HepG2 (cell line): ENCODE data around the gene IL10RA. TPM values are rescaled to one million over a fixed set of nuclear protein-coding genes. Genes with fewer than 3 reads are reported as not detected.

Source experiments
- ATAC-seq: fragments of 200-7000 bp; cut with Tn5 transposase; 3 replicates; pipeline ENCODE4 v1.9.1; 2020; ENCODE audit warnings: mild to moderate bottlenecking, moderate library complexity
- BruUV-seq: library from RNA; stranded (reverse); fragments of 400-500 nt; replicated peaks from 2 replicates; lab custom pipeline; 2021; lab: Mats Ljungman, UMichigan
- CTCF ChIA-PET: fragments of 300-600 bp; formaldehyde crosslinking; extraction: SDS; loops from one replicate; lab custom pipeline; 2021; ENCODE audit warnings: low total read pairs, inconsistent platforms, low intra/inter-chr PET ratio; lab: Yijun Ruan, JAX
- POLR2A ChIA-PET: fragments of 350-600 bp; sonication (Branson Sonifier 250); formaldehyde crosslinking; loops from one replicate; lab custom pipeline; 2020; ENCODE audit warnings: antibody characterized with exemption, inconsistent platforms; lab: Yijun Ruan, JAX
- DNase-seq: peaks from one replicate; pipeline ENCODE4 v3.0.0-alpha.2; 2015; ENCODE audit warnings: low spot score
- FAIRE-seq: peaks from 3 replicates; lab custom pipeline; 2011; peaks lifted over from hg19 to GRCh38; lab: Jason Lieb, UNC
- H2AFZ ChIP-seq: one replicate; pipeline ENCODE4 v1.6.1; 2011; ENCODE audit warnings: low read length, inconsistent platforms
- H3K27ac ChIP-seq: fragments of 300-600 bp; 3 replicates; pipeline ENCODE4 v1.8.0; 2011; ENCODE audit warnings: mixed run types, mild to moderate bottlenecking, mixed read lengths, low read length, inconsistent platforms; ENCODE audit not compliant: insufficient read depth; ENCODE audit errors: extremely low read length
- H3K27me3 ChIP-seq, 2 experiments: fragments of 200-600 bp in 1 of 2; 2 replicates in 1 of 2; 3 replicates in 1 of 2; pipeline versions ENCODE4 v1.6.0 to v1.8.0; 2011; ENCODE audit warnings: low read length in 2 of 2, mild to moderate bottlenecking in 2 of 2, moderate library complexity in 2 of 2, inconsistent platforms in 1 of 2; ENCODE audit not compliant: insufficient read depth in 2 of 2, control insufficient read depth in 1 of 2
- H3K36me3 ChIP-seq, 2 experiments: fragments of 200-600 bp in 1 of 2; replicated peaks in 1 of 2; 2 replicates in 1 of 2; 3 replicates in 1 of 2; pipeline versions ENCODE4 v1.5.1 to v1.8.0; 2011; ENCODE audit warnings: low read length in 2 of 2, inconsistent platforms in 1 of 2; ENCODE audit not compliant: insufficient read depth in 2 of 2, control insufficient read depth in 1 of 2
- H3K4me1 ChIP-seq: 2 replicates; pipeline ENCODE4 v1.5.1; 2012; ENCODE audit warnings: low read length, inconsistent platforms; ENCODE audit not compliant: insufficient read depth
- H3K4me2 ChIP-seq: 2 replicates; pipeline ENCODE4 v1.6.0; 2011; ENCODE audit warnings: low read depth, low read length, inconsistent platforms
- H3K4me3 ChIP-seq, 3 experiments: fragments of 200-600 bp in 1 of 3; sonication (generic), shearing (Covaris generic) in 1 of 3; replicated peaks in 1 of 3; 2 replicates each; pipeline ENCODE4 v1.5.1; 2011 to 2016; ENCODE audit warnings: low read length in 3 of 3, inconsistent platforms in 2 of 3, low read depth in 2 of 3, mild to moderate bottlenecking in 2 of 3, control low read depth in 1 of 3, mixed read lengths in 1 of 3; ENCODE audit not compliant: insufficient read depth in 1 of 3
- H3K79me2 ChIP-seq: one replicate; pipeline ENCODE4 v1.6.1; 2011; ENCODE audit warnings: low read length, inconsistent platforms; ENCODE audit not compliant: insufficient read depth
- H3K9ac ChIP-seq: 2 replicates; pipeline ENCODE4 v1.6.0; 2011; ENCODE audit warnings: mild to moderate bottlenecking, low read depth, low read length, inconsistent platforms; ENCODE audit not compliant: insufficient read depth
- H3K9me3 ChIP-seq: 2 replicates; pipeline ENCODE4 v1.5.1; 2012; ENCODE audit warnings: mild to moderate bottlenecking, low read length
- H4K20me1 ChIP-seq: 2 replicates; pipeline ENCODE4 v1.6.0; 2011; ENCODE audit warnings: inconsistent platforms, mild to moderate bottlenecking, low read length, moderate library complexity; ENCODE audit not compliant: insufficient read depth
- ARHGAP35 ChIP-seq: sonication (generic); formaldehyde crosslinking; IDR thresholded peaks from 2 replicates; pipeline ENCODE4 v1.9.0; 2022; ENCODE audit warnings: mild to moderate bottlenecking, inconsistent platforms, moderate library complexity, missing genetic modification reagents, borderline replicate concordance
- CREB1 ChIP-seq, 2 experiments: fragments of 450-650 bp in 1 of 2; IDR thresholded peaks; 2 replicates each; pipeline ENCODE4 v1.6.1; 2016 to 2017; ENCODE audit warnings: control low read depth in 1 of 2, mild to moderate bottlenecking in 1 of 2, missing compliant biosample characterization in 1 of 2, missing genetic modification characterization in 1 of 2
- IRX3 ChIP-seq: sonication (generic); formaldehyde crosslinking; IDR thresholded peaks from 2 replicates; pipeline ENCODE4 v1.8.1; 2023; ENCODE audit warnings: mild to moderate bottlenecking, low read depth, missing genetic modification reagents, borderline replicate concordance
- KDM4B ChIP-seq: sonication (generic); formaldehyde crosslinking; IDR thresholded peaks from 2 replicates; pipeline ENCODE4 v1.4.0; 2020; ENCODE audit warnings: missing genetic modification reagents
- SALL2 ChIP-seq: sonication (generic); formaldehyde crosslinking; IDR thresholded peaks from 2 replicates; pipeline ENCODE4 v1.8.1; 2023; ENCODE audit warnings: mild to moderate bottlenecking, missing genetic modification reagents, inconsistent platforms
- SRY ChIP-seq: sonication (generic); formaldehyde crosslinking; IDR thresholded peaks from 2 replicates; pipeline ENCODE4 v1.8.0; 2022; ENCODE audit warnings: mild to moderate bottlenecking, missing genetic modification reagents
- ZNF75D ChIP-seq: sonication (generic); formaldehyde crosslinking; IDR thresholded peaks from 2 replicates; pipeline ENCODE4 v1.8.1; 2023; ENCODE audit warnings: missing genetic modification reagents, mild to moderate bottlenecking, borderline replicate concordance
- ZNF788 ChIP-seq: sonication (generic); formaldehyde crosslinking; IDR thresholded peaks from 2 replicates; pipeline ENCODE4 v1.5.0; 2020; ENCODE audit warnings: mild to moderate bottlenecking, missing genetic modification reagents, borderline replicate concordance
- WGBS: methylation state at CpG from one replicate; pipeline ENCODE4 v1.1.6; 2017; ENCODE audit warnings: low lambda C conversion rate; 5-methylcytosine and 5-hydroxymethylcytosine counted together
- in situ Hi-C: cut with HindIII; loops from 2 replicates; pipeline ENCODE4 v1.10.0; 2017; ENCODE audit warnings: low pct_unique_long_range_greater_than_20kb; ENCODE audit not compliant: extremely low pct_ligation_motif_present
- intact Hi-C: fragments of 100-400 bp; cut with micrococcal nuclease; formaldehyde crosslinking; loops from one replicate; pipeline ENCODE4 v1.10.0; 2022; ENCODE audit not compliant: unreplicated experiment
- polyA plus RNA-seq, 8 experiments: library from polyadenylated mRNA; depleted of rRNA in 3 of 8; stranded (reverse) in 7 of 8; unstranded in 1 of 8; fragments of >200 nt; fragmentation: Illumina TruSeq in 4 of 8; extraction: Trizol in 4 of 8; gene quantifications; 2 replicates each; pipeline versions ENCODE4 v1.2.1 to v1.2.3, GENCODE V29; 2011 to 2016; ENCODE audit warnings: low read depth in 4 of 8, missing spikeins in 1 of 8, mixed read lengths in 1 of 8; ENCODE audit not compliant: insufficient read depth in 1 of 8
- total RNA-seq, 5 experiments: library from RNA; depleted of rRNA; stranded (reverse); fragments of >200 nt; fragmentation: Illumina TruSeq; extraction: Trizol; gene quantifications; 2 replicates each; pipeline ENCODE4 v1.2.3, GENCODE V29; 2016; ENCODE audit warnings: low read depth in 1 of 5

The IL10RA gene
- total and polyA plus RNA-seq, 2 of the 13 experiments (the other 11 are each of a cell fraction or from before 2014, with no cell fraction given) = not detected

DNA sequence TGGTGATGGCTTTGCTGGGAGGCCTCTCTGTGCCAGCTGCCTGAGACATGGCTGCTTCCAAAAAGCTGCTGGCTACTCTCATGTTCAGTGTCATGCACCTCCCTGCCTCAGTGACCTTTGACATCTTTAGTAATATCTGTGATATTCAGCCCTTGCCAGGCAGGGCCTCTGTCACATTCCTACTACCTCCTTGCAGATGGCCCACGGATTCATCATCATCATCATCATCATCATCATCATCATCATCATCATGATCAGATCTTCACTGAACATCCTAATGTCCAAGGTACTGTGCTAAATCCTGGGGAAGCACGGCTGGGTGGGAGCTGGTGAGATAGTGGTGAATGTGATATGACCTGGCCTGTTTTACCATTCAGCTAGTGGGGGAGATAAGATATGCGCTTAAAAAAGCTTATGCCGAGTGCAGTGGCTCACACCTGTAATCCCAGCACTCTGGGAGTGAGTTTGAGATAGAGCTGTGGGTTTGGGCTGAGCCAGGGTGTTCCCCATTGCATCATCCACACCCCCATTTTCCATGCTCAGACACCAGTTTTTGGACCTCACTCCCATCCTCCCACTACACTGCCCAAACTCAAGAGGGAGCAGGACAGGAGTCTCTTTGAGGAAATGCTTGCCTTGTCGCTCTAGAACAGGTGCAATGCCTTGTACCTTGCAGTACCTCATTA, 39.9 kb upstream of the IL10RA start:
- Histone ChIP-seq H3K36me3 (no peaks in the 10 kb centered on the region), H3K4me2 (no peak overlapping the region), H3K4me1 (no peaks in the 10 kb centered on the region), H3K79me2 (no peaks in the 10 kb centered on the region), H2AFZ (no peak overlapping the region), H3K4me3 (no peak overlapping the region), H3K27ac (no peak overlapping the region), H3K9me3 (no peaks in the 10 kb centered on the region; the same call in 1 of the 2 replicates), H3K27me3 (peaks cover 1 to 22% of the 10 kb centered on the region in 2 experiments; a peak in 2 of 5 replicates), H3K9ac (no peak overlapping the region), H4K20me1 (no peaks in the 10 kb centered on the region)
- 30% methylated on average over 5 of the region's 5 CpGs for WGBS
- intact Hi-C loops (loop anchor here (10.0 kb wide), 1 partner anchor 521 kb away; no protein-coding TSS in a partner anchor), in situ Hi-C loops (loop anchor here (5.0 to 25.0 kb wide), 2 partner anchors 124 to 509 kb away; partner anchors contain the start of gene FXYD2)
- POLR2A ChIA-PET = interaction anchor here (0.7 to 0.9 kb wide), 2 partner anchors 102 to 139 kb away, joined by 3 to 4 read pairs; no protein-coding TSS in a partner anchor
- TF ChIP-seq SRY (CRISPR knock-in tag) (no peak), IRX3 (CRISPR knock-in tag) (no peak), ARHGAP35 (CRISPR knock-in tag) (no peak), CREB1 (IDR thresholded peaks at IDR 0.05) (peak; percentile 82), CREB1 (CRISPR knock-in tag; IDR thresholded peaks at IDR 0.05) (no peak), KDM4B (CRISPR knock-in tag) (no peak), ZNF788 (no peak), ZNF75D (CRISPR knock-in tag) (peak; percentile 20; the same call in 1 of the 2 replicates), SALL2 (no peak)
- no peak for FAIRE-seq
- DNase-seq = no peak
- BruUV-seq = no TSS peak
- CTCF ChIA-PET = interaction anchor here (0.9 to 3.2 kb wide), 5 partner anchors 102 to 138 kb away, joined by 3 to 33 read pairs (median 19); no protein-coding TSS in a partner anchor
- no peak; the same call in 2 of the 3 replicates for ATAC-seq
